Vagina (tissue), 2 donors: ENCODE data around the gene WDR73.

ENCODE experiments used
- POLR2A ChIP-seq, 2 donors: fragments of 450-650 bp; IDR thresholded peaks; one replicate each; pipeline ENCODE4 v1.6.1; 2017; ENCODE audit warnings: antibody characterized with exemption in 2 of 2, mild to moderate bottlenecking in 2 of 2, moderate library complexity in 2 of 2
- POLR2AphosphoS5 ChIP-seq, 2 donors: sonication (generic); formaldehyde crosslinking; IDR thresholded peaks; one replicate each; pipeline ENCODE4 v1.9.0; 2017; ENCODE audit warnings: antibody characterized with exemption in 2 of 2, mild to moderate bottlenecking in 2 of 2, low read depth in 1 of 2; ENCODE audit not compliant: insufficient read depth in 1 of 2
- TF ChIP-seq, protein P1 (sequence below), 3 experiments: fragments of 450-650 bp in 2 of 3; fragments of 200-600 bp in 1 of 3; sonication (generic) in 1 of 3; IDR thresholded peaks; one replicate each; pipeline ENCODE4 v1.5.1; 2017 to 2019; ENCODE audit warnings: antibody characterized with exemption in 3 of 3, mild to moderate bottlenecking in 2 of 3, moderate library complexity in 2 of 3

DNA sequence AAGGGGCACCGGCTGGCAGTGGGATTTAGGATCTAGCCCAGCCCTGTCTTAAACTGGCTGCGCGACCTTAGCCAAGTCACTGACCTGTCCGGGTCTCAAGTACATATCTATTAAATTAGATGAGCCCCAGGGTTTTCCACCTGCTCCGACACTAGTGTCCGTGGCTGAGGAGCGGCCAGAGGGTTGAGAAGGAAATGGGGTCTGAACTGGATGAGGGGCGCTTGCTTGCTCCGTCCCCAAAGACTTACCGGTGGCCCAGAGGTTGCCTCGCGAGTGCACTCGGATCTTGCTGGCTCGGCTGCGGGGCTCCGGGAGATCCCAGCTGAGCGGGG lies 3.6 kb upstream of the WDR73 start:
- TF ChIP-seq, protein P1, sequence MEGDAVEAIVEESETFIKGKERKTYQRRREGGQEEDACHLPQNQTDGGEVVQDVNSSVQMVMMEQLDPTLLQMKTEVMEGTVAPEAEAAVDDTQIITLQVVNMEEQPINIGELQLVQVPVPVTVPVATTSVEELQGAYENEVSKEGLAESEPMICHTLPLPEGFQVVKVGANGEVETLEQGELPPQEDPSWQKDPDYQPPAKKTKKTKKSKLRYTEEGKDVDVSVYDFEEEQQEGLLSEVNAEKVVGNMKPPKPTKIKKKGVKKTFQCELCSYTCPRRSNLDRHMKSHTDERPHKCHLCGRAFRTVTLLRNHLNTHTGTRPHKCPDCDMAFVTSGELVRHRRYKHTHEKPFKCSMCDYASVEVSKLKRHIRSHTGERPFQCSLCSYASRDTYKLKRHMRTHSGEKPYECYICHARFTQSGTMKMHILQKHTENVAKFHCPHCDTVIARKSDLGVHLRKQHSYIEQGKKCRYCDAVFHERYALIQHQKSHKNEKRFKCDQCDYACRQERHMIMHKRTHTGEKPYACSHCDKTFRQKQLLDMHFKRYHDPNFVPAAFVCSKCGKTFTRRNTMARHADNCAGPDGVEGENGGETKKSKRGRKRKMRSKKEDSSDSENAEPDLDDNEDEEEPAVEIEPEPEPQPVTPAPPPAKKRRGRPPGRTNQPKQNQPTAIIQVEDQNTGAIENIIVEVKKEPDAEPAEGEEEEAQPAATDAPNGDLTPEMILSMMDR (IDR thresholded peaks at IDR 0.05): no peak
- TF ChIP-seq POLR2A (IDR thresholded peaks at IDR 0.05) (no peak), POLR2AphosphoS5 (IDR thresholded peaks at IDR 0.05; ENCODE audit: insufficient read depth in 1 of 2, low read depth in 1 of 2) (no peak)
